Tibial nerve (tissue), 3 donors: Measurements from ENCODE around the gene FAM193B.

Source experiments
- CTCF ChIP-seq, 5 experiments: fragments of 200-600 bp in 3 of 5; fragments of 450-650 bp in 2 of 5; sonication (generic) in 3 of 5; IDR thresholded peaks; one replicate each; pipeline ENCODE4 v1.5.1; 2016 to 2019; ENCODE audit warnings: antibody characterized with exemption in 5 of 5, mild to moderate bottlenecking in 3 of 5, moderate library complexity in 2 of 5
- POLR2A ChIP-seq, 2 donors: fragments of 450-650 bp; IDR thresholded peaks; one replicate each; pipeline ENCODE4 v1.6.1; 2017; ENCODE audit warnings: antibody characterized with exemption in 2 of 2, mild to moderate bottlenecking in 2 of 2, moderate library complexity in 2 of 2

GRCh38 chr5:177576169-177576568 lies 21.8 kb upstream of the FAM193B start:
- no peak for TF ChIP-seq CTCF (IDR thresholded peaks at IDR 0.05)
- no peak for TF ChIP-seq POLR2A (IDR thresholded peaks at IDR 0.05)
